ENCODE data around the gene BANF2. TPM values are rescaled to one million over a fixed set of nuclear protein-coding genes. Genes with fewer than 3 reads are reported as not detected.

Gene BANF2
- total and polyA plus RNA-seq, 2 of the 8 experiments (the other 6 are each of a cell fraction or from before 2014, with no cell fraction given): not detected

DNA sequence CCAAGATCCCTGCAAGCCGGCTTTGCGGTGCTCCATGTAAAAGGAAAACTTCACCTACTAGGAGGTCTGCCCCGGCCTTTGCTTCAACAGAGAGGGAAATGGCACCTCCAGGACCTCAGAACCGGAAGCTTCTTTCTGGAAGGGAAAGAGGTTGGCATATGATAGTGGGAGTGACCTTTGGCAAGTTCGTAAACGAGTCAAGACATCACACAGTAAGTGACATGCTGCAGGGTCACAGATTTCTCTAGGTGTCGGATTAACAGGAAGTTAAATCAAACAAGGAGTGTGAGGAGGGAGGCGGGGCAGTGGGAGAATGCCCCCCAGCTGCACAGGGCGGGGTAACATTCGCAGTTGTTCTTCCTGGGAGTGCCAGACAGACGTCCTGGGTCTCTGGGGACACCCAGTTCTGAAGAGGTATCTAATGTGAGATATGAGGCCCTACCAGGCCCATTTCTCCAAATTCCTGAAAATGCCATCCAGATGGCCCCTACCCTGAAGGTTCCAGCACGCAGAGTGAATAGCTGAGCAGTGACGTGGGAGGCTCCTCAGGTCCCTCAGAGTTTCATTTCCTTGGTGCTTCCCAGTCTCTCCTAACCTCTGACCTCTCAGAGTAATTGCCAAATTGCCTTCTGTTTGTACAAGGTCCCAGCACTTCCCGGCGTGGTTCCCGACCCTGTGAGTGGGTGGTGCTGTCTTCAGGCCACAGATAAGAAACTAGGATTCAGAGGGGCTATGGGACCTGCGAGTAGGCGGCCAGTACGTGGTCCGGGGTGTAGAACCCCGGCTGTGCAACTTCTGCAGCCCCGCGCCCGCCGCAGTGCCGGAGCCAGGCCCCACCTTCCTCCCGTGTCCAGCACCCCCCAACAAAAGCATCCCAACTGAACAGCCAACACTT is 19.6 kb upstream of the BANF2 start:
- peak overlapping the region; percentile 26 to 59 (median 32) for H3K9ac ChIP-seq (replicated peaks in 1 of 4; ENCODE audit: extremely low read depth in 1 of 4, low read depth in 3 of 4, low read length in 3 of 4)
- H3K23me2 ChIP-seq (ENCODE audit: low read depth, low read length): peaks cover 10% of the 10 kb centered on the region; the same call in 1 of the 2 replicates
- H3K9me3 ChIP-seq (ENCODE audit: insufficient read depth in 2 of 2, low read depth in 1 of 2, low read length in 1 of 2): no peaks in the 10 kb centered on the region
- peaks cover 0 to 8% (median 1%) of the 10 kb centered on the region in 4 experiments; a peak in 3 of 8 replicates for H3K36me3 ChIP-seq (ENCODE audit: control insufficient read depth in 2 of 4, insufficient read depth in 4 of 4, low read length in 3 of 4)
- no peak overlapping the region for H3K4ac ChIP-seq (replicated peaks; ENCODE audit: insufficient read length, low read depth, low read length)
- no peak for TF ChIP-seq TCF12 (IDR thresholded peaks at IDR 0.05; ENCODE audit: low read depth, low read length)
- TF ChIP-seq KDM5A (IDR thresholded peaks at IDR 0.05; ENCODE audit: low read length): no peak
- no peak for TF ChIP-seq EP300 (IDR thresholded peaks at IDR 0.05; ENCODE audit: borderline replicate concordance in 1 of 2, low read depth in 2 of 2, low read length in 2 of 2)
- TF ChIP-seq CTBP2 (IDR thresholded peaks at IDR 0.05; ENCODE audit: borderline replicate concordance, insufficient read depth, insufficient read length, low read length): no peak
- TF ChIP-seq ASH2L (IDR thresholded peaks at IDR 0.05; ENCODE audit: low read length): no peak
- TF ChIP-seq CHD2 (IDR thresholded peaks at IDR 0.05; ENCODE audit: low read length): no peak
- H3K23ac ChIP-seq (ENCODE audit: insufficient read length): no peak overlapping the region
- peaks cover 6 to 12% (median 9%) of the 10 kb centered on the region in 4 experiments; a peak in 6 of 7 replicates for H3K4me1 ChIP-seq (replicated peaks in 1 of 4; ENCODE audit: control insufficient read depth in 3 of 4, insufficient read depth in 4 of 4, low read length in 3 of 4)
- no peak overlapping the region for H2BK12ac ChIP-seq (ENCODE audit: low read depth, low read length)
- no peak for DNase-seq (ENCODE audit: low read depth in 1 of 2, low spot score in 2 of 2)
- H3K14ac ChIP-seq (ENCODE audit: insufficient read length): no peak overlapping the region
- H3K56ac ChIP-seq (replicated peaks; ENCODE audit: insufficient read length, low read depth, low read length): no peak overlapping the region
- peak overlapping the region; percentile 55; the same call in 1 of the 2 replicates for H2BK5ac ChIP-seq (ENCODE audit: low read depth, low read length)
- ChIA-PET POLR2A (ENCODE audit: partially characterized antibody) (interaction anchor here (1.0 to 3.6 kb wide), 9 partner anchors 9 to 289 kb away, joined by 3 to 19 read pairs (median 4); partner anchors contain the start of genes MGME1 and SNX5), CTCF (ENCODE audit: partially characterized antibody) (interaction anchor here (0.6 to 4.0 kb wide), 16 partner anchors 11 to 258 kb away, joined by 3 to 21 read pairs (median 3); no protein-coding TSS in a partner anchor)
- no peak overlapping the region for H2AK5ac ChIP-seq (ENCODE audit: low read depth, low read length)
- no peak overlapping the region; the same call in none of the 2 replicates for H3K18ac ChIP-seq (ENCODE audit: extremely low read depth, low read length)
- peak overlapping the region; percentile 86 to 95 for H3K4me2 ChIP-seq (ENCODE audit: insufficient read depth in 1 of 2, low read depth in 2 of 2, low read length in 2 of 2)
- H4K8ac ChIP-seq (ENCODE audit: extremely low read depth, insufficient read depth, low read length): peak overlapping the region; percentile 58; the same call in 1 of the 2 replicates
- no peak overlapping the region for H2BK20ac ChIP-seq (ENCODE audit: low read length)
- H4K20me1 ChIP-seq (replicated peaks in 1 of 2; ENCODE audit: control insufficient read depth in 1 of 2, insufficient read depth in 2 of 2, low read length in 2 of 2): peaks cover 8 to 19% of the 10 kb centered on the region in 2 experiments
- H4K5ac ChIP-seq (ENCODE audit: insufficient read length, low read depth, low read length): no peak overlapping the region
- 39% methylated on average over 23 of the region's 27 CpGs; no CpG with 5 or more reads in 1 of the 2 experiments for WGBS, 2 experiments (ENCODE audit: extremely low coverage in 1 of 2, insufficient coverage in 1 of 2, insufficient read length in 1 of 2, insufficient replicate concordance in 2 of 2, low coverage in 1 of 2, low lambda C conversion rate in 2 of 2, missing lambda C conversion rate in 1 of 2)
- H3K79me1 ChIP-seq (ENCODE audit: low read depth, low read length): peaks cover 24% of the 10 kb centered on the region
- peak overlapping the region; percentile 87 to 96 (median 94) for H3K4me3 ChIP-seq (ENCODE audit: extremely low read depth in 1 of 4, insufficient read depth in 2 of 4, low read depth in 3 of 4, low read length in 4 of 4)
- H2AFZ ChIP-seq (ENCODE audit: low read length): no peak overlapping the region
- 0 out of 2 replicates have a peak overlapping the region, but pooled peaks have one; percentile 40 for H2BK15ac ChIP-seq (ENCODE audit: low read length)
- no peak overlapping the region for H4K91ac ChIP-seq (replicated peaks; ENCODE audit: insufficient read length, low read length)
- H3K27me3 ChIP-seq (replicated peaks in 1 of 4; ENCODE audit: control insufficient read depth in 3 of 4, extremely low read depth in 1 of 4, insufficient read depth in 3 of 4, low read length in 3 of 4): no peaks in the 10 kb centered on the region
- H2BK120ac ChIP-seq (replicated peaks; ENCODE audit: low read depth, low read length): no peak overlapping the region
- peak overlapping the region; percentile 14; the same call in 1 of the 2 replicates for H3K27ac ChIP-seq (ENCODE audit: low read depth, low read length)
- no peak for FAIRE-seq
- H3K79me2 ChIP-seq (ENCODE audit: control insufficient read depth in 1 of 2, insufficient read depth in 2 of 2, low read length in 2 of 2): peaks cover 23 to 56% of the 10 kb centered on the region in 2 experiments
